Endodermal cell (in vitro differentiated cells): ENCODE results near the gene DOCK2. TPM values are rescaled to one million over a fixed set of nuclear protein-coding genes. Genes with fewer than 3 reads are reported as not detected.
A peak's percentile ranks its signal among the peaks of the same experiment; 100 is the strongest.

Experiments
- DNase-seq: peaks from one replicate; pipeline ENCODE4 v3.0.0-alpha.2; 2017
- H3K27ac ChIP-seq: 2 replicates; pipeline ENCODE4 v1.5.1; 2013; ENCODE audit warnings: mild to moderate bottlenecking, low read depth, low read length, moderate library complexity
- H3K27me3 ChIP-seq: 2 replicates; pipeline ENCODE4 v1.6.1; 2013; ENCODE audit warnings: mild to moderate bottlenecking, low read length, moderate library complexity; ENCODE audit not compliant: insufficient read depth, control insufficient read depth, poor library complexity, severe bottlenecking
- H3K36me3 ChIP-seq: 2 replicates; pipeline ENCODE4 v1.7.0; 2013; ENCODE audit warnings: mild to moderate bottlenecking, low read length, moderate library complexity; ENCODE audit not compliant: control insufficient read depth, insufficient read depth
- H3K4me1 ChIP-seq: one replicate; pipeline ENCODE4 v1.7.0; 2013; ENCODE audit warnings: low read length; ENCODE audit not compliant: control insufficient read depth, insufficient read depth
- H3K4me3 ChIP-seq: 2 replicates; pipeline ENCODE4 v1.5.1; 2013; ENCODE audit warnings: mild to moderate bottlenecking, low read length, moderate library complexity
- H3K9ac ChIP-seq: 2 replicates; pipeline ENCODE4 v1.6.1; 2013; ENCODE audit warnings: mild to moderate bottlenecking, low read length, moderate library complexity; ENCODE audit not compliant: poor library complexity, severe bottlenecking; ENCODE audit errors: extremely low read depth
- H3K9me3 ChIP-seq: 2 replicates; pipeline ENCODE4 v1.6.1; 2013; ENCODE audit warnings: mild to moderate bottlenecking, low read length, moderate library complexity; ENCODE audit not compliant: control insufficient read depth
- H3K27ac Mint-ChIP-seq: 2 replicates; pipeline ENCODE4 v1.8.0; 2020; ENCODE audit warnings: mixed read lengths
- H3K27me3 Mint-ChIP-seq: 2 replicates; pipeline ENCODE4 v1.8.0; 2021; ENCODE audit warnings: mild to moderate bottlenecking, mixed read lengths; ENCODE audit not compliant: insufficient read depth
- H3K36me3 Mint-ChIP-seq: 2 replicates; pipeline ENCODE4 v1.8.0; 2020; ENCODE audit warnings: low read depth, mixed read lengths
- H3K4me1 Mint-ChIP-seq: 2 replicates; pipeline ENCODE4 v1.8.0; 2020; ENCODE audit warnings: mixed read lengths
- H3K4me3 Mint-ChIP-seq: 2 replicates; pipeline ENCODE4 v1.8.0; 2020; ENCODE audit warnings: mild to moderate bottlenecking, moderate library complexity, mixed read lengths
- H3K9me3 Mint-ChIP-seq: 2 replicates; pipeline ENCODE4 v1.8.0; 2020; ENCODE audit warnings: mild to moderate bottlenecking, mixed read lengths
- WGBS, 2 experiments: methylation state at CpG; one replicate each; pipeline versions ENCODE4 v1.1.5 to v1.1.7; 2013; ENCODE audit warnings: missing lambda C conversion rate in 2 of 2, mixed read lengths in 1 of 2; ENCODE audit not compliant: insufficient coverage in 1 of 2, insufficient read length in 1 of 2; 5-methylcytosine and 5-hydroxymethylcytosine counted together
- total RNA-seq, 2 donors: library from RNA; stranded (reverse); fragmentation: NEBNext Ultra II Directional in 1 of 2; extraction: Animal tissue kit (Norgen Biotek cat#: 25700) in 1 of 2; gene quantifications; 2 replicates in 1 of 2; 3 replicates in 1 of 2; pipeline ENCODE4 v1.2.1, GENCODE V29; 2021
- TF ChIP-seq, protein P1 (sequence below): fragments of 200-600 bp; sonication (generic); conservative IDR thresholded peaks from 2 replicates; pipeline ENCODE4 v1.5.0; 2021; ENCODE audit warnings: antibody characterized with exemption, mild to moderate bottlenecking

DOCK2 gene
- total RNA-seq, 2 donors from 2014 or later, result 2.6 to 3.9 TPM

- H3K27me3 ChIP-seq, result peaks cover 4% of the 10 kb centered on the region
- no peak overlapping the region for H3K4me3 Mint-ChIP-seq
- TF ChIP-seq, protein P1, sequence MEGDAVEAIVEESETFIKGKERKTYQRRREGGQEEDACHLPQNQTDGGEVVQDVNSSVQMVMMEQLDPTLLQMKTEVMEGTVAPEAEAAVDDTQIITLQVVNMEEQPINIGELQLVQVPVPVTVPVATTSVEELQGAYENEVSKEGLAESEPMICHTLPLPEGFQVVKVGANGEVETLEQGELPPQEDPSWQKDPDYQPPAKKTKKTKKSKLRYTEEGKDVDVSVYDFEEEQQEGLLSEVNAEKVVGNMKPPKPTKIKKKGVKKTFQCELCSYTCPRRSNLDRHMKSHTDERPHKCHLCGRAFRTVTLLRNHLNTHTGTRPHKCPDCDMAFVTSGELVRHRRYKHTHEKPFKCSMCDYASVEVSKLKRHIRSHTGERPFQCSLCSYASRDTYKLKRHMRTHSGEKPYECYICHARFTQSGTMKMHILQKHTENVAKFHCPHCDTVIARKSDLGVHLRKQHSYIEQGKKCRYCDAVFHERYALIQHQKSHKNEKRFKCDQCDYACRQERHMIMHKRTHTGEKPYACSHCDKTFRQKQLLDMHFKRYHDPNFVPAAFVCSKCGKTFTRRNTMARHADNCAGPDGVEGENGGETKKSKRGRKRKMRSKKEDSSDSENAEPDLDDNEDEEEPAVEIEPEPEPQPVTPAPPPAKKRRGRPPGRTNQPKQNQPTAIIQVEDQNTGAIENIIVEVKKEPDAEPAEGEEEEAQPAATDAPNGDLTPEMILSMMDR, result no peak
- H3K9me3 ChIP-seq, result no peaks in the 10 kb centered on the region
- no peaks in the 10 kb centered on the region for H3K36me3 ChIP-seq
- WGBS, 2 experiments, result 83 to 94% methylated on average over 1 of the region's 1 CpG
- no peak overlapping the region for H3K27ac Mint-ChIP-seq
- peaks cover 23% of the 10 kb centered on the region for H3K27me3 Mint-ChIP-seq
- no peaks in the 10 kb centered on the region for H3K9me3 Mint-ChIP-seq
- no peak overlapping the region for H3K9ac ChIP-seq
- H3K4me3 ChIP-seq, result no peak overlapping the region
- peaks cover 8% of the 10 kb centered on the region for H3K4me1 ChIP-seq
- H3K27ac ChIP-seq, result no peak overlapping the region
- no peaks in the 10 kb centered on the region for H3K36me3 Mint-ChIP-seq
- no peak for DNase-seq
- peaks cover 39% of the 10 kb centered on the region for H3K4me1 Mint-ChIP-seq
Measured at GRCh38 chr5:169905017-169905416, 267.9 kb downstream of the DOCK2 start.

DNA sequence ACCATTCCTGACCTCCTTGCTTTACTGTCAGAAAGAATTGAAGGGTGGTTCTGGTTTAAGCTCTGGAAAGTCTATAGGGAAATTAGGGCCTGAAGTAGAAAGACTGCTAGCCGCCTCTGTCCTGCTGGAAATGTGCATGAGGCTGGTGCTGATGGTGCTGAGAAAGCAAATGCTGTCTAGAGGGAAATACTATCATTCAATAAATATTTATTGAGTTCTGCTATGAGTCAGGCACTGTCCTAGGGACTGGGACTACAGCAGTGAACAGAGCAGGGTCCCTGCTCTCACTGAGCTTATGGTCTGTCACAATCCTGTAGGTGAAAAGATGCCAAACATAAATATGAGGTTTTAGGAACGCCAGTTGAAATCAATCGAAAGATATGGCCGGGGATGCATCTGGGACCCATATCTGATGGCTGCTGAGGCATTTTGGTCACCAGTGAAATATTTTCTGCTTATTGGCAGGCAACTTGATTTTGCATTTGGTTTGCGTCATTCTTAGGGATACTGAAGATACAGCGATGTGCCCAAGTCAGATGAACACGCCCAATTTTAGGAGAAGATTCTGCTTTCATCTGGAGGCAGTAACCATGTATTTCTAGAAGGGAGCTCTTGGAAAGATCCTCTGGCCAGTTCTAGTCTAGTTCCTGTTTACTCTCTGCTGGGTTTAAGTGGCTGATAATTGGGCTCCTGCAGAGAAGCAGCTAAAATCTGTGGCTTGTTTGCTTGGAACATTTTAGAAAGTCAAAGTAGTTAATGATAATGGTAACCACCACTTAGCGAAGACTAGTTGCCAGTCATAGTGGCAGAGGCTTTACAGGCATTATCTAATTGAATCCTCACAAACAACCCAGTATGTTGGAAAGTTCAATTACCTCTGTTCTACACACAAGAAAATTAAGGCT lies 269.9 kb downstream of the DOCK2 start:
- H3K27ac ChIP-seq, result no peak overlapping the region
- Mint-ChIP-seq H3K27me3 (peaks cover 19% of the 10 kb centered on the region), H3K4me3 (no peak overlapping the region), H3K27ac (peak overlapping the region; percentile 29), H3K4me1 (peaks cover 47% of the 10 kb centered on the region), H3K36me3 (no peaks in the 10 kb centered on the region), H3K9me3 (no peaks in the 10 kb centered on the region)
- no peaks in the 10 kb centered on the region for H3K36me3 ChIP-seq
- TF ChIP-seq, protein P1, result no peak
- WGBS, 2 experiments, result 83 to 97% methylated on average over 5 to 8 of the region's 8 CpGs
- H3K9ac ChIP-seq, result no peak overlapping the region
- peaks cover 4% of the 10 kb centered on the region for H3K27me3 ChIP-seq
- no peaks in the 10 kb centered on the region for H3K9me3 ChIP-seq
- peaks cover 8% of the 10 kb centered on the region for H3K4me1 ChIP-seq
- DNase-seq, result peak; percentile 90
- no peak overlapping the region for H3K4me3 ChIP-seq

- H3K4me1 ChIP-seq, result peaks cover 8% of the 10 kb centered on the region
- Mint-ChIP-seq H3K27ac (no peak overlapping the region), H3K36me3 (no peaks in the 10 kb centered on the region), H3K4me1 (peaks cover 47% of the 10 kb centered on the region), H3K27me3 (peaks cover 19% of the 10 kb centered on the region), H3K9me3 (no peaks in the 10 kb centered on the region), H3K4me3 (no peak overlapping the region)
- H3K4me3 ChIP-seq, result no peak overlapping the region
- H3K9ac ChIP-seq, result no peak overlapping the region
- TF ChIP-seq, protein P1, result no peak
- H3K36me3 ChIP-seq, result no peaks in the 10 kb centered on the region
- WGBS, 2 experiments, result 92% methylated on average over 1 of the region's 1 CpG; no CpG with 5 or more reads in 1 of the 2 experiments
- DNase-seq, result no peak
- no peaks in the 10 kb centered on the region for H3K9me3 ChIP-seq
- H3K27ac ChIP-seq, result no peak overlapping the region
- H3K27me3 ChIP-seq, result peaks cover 4% of the 10 kb centered on the region
Measured at GRCh38 chr5:169908864-169909263, 271.8 kb downstream of the DOCK2 start.
